AG20443 (cell line): Measurements from ENCODE around the gene TAMALIN.

Experiments used
- DNase-seq: peaks from one replicate; pipeline ENCODE4 v3.0.0; 2012; ENCODE audit warnings: low spot score, mixed read lengths

Gene TAMALIN

DNA sequence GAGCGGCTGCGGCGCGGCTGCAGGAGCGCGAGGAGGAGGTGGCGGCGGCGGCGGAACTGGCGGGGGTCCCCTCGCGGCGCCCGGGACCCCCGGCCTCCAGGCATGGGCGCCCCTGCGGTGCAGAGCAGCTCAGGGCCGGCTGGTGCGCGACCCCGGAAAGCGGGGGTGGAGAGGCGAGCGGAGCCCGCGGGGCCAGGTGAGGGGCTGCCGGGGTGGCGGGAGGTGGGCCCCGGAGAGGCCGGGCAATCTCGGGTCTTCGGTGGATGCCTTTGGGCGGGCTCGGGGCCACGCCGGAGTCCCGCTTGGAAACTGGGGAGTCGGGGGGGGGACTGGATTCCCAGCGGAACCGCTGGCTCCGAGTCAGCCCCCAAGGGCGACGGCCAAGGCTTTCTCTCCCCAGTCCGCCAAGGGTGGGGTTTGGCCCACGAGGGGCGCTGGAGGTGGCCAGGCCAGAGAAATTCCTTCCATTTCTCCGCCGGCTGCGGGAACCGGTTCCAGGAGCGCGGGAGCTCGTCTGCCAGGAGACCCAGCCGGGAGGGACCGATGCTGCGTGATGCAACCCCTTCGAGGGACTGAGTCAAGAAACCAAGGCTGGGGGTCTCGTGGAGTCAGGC lies 30.6 kb downstream of the TAMALIN start:
- peak; percentile 68 for DNase-seq

DNA sequence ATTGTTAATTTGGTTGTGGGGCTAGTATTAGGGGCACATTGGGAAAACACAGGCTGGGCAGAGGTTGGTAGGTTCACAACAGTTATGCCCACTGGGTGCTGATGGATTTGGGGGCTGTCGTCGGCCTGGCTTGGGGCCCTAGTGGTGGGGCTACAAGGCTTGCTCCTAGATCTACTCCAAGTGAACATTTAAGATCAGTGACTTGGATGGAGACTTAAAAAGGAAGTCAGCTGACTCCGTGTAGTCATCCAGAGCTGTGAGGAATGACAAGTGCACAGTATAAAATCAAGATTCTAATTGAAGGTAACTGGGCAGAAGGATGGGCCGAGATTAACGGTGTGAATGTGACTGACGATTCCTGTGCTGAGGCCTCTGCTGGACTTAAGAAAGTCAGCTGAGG lies 31.7 kb downstream of the TAMALIN start:
- DNase-seq, result no peak

DNA sequence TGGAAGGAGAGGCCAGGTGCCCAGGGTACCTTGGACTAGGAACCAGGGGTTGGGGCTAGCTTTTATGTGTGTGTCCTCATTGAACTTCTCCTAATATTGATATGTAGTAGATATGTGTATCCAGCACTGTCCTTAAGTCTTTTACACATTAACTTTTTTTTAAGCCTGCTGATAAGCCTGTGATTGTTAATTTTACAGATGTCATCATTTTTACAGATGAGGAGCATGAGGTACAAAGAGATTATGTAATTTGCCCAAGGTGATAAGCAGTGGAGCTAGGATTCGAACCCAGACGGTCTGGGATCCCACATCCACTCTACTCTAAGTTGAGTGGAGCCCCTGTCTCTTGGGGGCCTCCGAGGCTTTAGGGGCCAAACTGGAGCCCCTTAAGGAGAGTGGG lies 34.3 kb downstream of the TAMALIN start:
- no peak for DNase-seq

GRCh38 chr12:52041695-52042123 lies 35.0 kb downstream of the TAMALIN start:
- DNase-seq, result peak; percentile 61

DNA sequence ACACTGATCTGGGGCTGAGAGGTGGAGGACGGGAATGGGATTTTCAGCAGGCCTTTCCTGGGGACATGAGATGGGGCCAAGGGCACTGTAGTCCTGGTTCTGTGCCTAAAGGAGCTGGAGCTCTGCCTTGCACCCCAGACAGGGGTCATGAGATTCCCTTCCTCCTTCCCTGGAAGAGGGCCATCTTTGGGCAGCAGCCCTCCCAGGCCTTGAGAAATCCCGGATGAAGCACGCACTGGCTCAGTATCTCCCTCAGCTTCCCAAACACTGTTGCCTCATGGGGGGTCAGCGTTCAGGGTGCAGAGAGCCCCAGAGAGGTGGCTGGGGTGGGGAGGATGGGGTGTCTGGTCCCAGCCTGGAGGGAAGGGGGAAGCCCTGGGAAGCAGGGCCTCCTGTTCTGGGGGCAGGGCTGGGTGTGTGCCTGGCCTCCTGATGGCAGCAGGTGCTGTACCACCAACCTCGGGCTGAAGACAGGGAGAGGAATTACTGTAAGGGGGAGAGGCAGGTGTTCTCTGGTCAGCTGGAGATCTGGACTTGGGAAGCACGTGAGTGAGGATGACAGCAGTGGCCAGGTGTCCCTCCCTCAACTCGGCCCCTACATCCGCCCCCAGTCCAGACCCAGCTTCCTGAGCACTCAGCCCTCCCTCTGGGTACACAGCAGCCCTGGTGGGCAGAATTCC lies 36.1 kb downstream of the TAMALIN start:
- no peak for DNase-seq

DNA sequence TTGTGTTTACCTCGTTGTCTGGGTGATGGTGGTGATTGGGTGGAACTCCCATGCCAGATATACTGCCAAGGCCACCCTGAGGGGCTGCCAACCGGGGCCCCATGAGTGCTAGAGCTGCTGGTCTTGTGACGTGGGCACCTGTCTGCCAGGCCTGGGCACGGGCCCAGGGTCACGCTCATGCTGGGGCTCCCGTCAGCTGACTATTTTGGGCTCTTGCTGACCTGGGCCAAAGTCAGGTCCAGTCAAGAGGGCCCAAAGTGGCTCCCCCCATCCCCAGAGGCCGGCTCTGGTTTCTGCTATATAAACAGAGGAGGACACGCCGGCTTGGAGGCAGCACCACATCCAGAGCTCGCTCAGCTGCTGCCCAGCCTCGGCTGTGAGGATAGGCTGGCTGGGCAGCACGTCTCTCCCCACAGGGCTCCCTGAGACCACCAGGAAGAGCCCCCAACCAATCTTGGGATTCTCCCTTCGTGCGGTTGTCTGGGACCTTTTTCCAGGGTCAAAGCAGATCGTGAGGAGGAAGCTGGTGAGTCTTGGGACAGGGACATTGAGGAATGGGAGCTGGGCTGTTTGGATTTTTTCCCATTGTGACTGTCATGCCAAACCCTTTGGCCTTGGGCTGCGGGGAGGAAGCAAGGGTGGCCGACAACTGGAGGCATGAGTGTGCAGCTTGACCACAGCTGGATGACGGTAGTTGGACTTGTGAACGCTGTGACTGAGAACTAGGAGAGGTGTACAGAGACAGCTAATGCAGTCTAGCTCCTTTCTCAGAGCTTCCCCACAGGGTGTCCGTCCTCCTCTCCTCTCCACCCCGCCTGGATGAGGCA lies 36.9 kb downstream of the TAMALIN start:
- DNase-seq, result peak; percentile 59

GRCh38 chr12:52044292-52044983 lies 37.7 kb downstream of the TAMALIN start:
- DNase-seq, result peak; percentile 88

DNA sequence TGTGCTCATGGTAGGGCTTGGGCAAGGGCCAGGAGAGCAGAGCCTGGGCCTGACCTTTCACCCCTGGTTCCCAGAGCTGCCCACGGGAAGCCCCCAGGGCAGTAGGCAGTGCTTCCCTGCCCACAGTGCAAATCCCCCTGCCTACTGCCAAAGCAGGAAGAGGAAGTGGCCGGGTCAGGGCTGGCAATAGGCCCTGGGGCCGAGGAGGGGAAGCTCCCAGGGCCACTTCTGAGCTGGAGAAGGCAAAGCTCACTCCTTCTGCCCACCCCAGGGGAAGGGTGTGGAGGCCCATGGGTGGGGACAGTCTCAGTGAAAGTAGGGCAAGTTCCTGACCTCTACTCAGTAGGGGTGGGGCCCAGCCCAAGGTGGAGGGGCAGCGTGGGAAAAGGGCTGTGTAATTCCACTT lies 39.1 kb downstream of the TAMALIN start:
- no peak for DNase-seq

DNA sequence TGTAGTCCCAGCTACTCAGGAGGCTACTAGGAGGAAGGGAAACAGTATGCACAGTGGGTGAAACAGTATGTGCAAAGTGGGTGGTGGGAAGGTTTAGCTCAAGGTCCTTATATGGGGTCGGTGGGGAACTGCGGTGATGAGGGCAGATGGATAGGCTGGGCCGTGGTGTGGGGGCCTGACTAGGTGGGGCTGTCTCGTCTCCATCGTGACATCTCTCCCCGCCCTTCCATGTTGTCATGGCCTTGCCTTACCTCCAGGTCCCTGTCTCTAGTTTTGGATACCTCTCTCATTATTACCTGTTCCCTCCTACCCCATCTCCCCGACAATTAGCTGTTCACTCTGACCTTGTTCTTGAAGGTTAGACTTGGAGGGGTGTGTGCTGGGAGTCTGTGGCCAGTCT lies 40.1 kb downstream of the TAMALIN start:
- DNase-seq, result no peak

- DNase-seq, result no peak
Observed at GRCh38 chr12:52049286-52049685, 42.5 kb downstream of the TAMALIN start.

DNA sequence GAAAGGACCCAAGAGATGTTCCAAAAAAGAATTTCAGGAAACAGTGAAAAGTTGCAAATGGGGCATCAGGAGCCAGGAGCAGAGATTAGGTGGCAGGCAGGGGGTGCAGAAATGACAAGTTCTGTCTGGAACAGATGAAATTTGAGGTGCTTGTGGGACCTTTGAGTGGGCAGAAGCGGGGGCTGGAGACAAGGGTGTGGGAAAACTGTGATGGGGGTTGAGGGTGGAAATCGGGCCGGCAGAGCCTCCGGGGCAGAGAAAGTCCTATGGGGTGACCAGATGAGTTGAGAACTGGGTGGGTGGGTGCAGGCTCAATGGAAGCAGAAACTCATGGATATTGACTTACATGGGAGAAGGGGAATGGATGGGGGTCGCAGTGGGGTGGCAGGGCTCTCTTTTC lies 42.9 kb downstream of the TAMALIN start:
- no peak for DNase-seq

- DNase-seq, result peak; percentile 41
Observed at GRCh38 chr12:52050116-52050757, 43.5 kb downstream of the TAMALIN start.

DNA sequence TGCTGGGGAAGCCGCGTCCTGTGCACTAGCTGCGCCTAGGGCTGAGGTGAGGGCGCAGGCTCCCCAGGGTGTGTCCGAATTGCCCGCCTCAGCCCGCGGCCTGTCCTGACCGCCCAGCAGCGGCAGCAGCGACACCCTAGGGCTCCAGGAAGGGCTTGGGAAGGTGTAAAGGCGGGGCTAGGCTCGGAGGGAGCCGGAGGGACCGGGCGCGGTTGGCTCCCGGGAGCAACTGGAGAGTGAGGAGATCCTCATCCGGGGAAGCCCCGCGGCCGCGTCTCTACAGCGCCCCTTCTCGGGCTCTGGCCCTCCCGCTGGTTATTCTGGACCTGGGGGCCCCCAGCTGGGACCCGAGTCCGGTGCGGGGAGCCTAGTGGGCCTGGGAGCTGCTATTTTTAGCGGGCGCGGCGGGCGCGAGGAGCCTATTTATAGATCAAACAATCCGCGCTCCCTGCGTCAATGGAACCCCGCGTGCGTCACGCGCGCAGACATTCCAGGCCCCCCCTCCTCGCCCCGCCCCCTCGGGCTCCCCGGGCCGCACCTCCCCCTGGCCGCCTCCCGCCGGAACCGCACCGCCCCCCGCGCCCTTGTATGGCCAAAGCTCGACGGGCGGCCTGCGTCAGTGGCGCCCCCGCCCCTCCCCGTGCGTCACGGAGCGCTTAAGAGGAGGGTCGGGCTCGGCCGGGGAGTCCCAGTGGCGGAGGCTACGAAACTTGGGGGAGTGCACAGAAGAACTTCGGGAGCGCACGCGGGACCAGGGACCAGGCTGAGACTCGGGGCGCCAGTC lies 44.2 kb downstream of the TAMALIN start, which contains the start of gene NR4A1:
Gene NR4A1 (plus strand): TSS at position 685 of the 784 bp plus-strand sequence. CDS start 2,887 bp downstream, outside the sequence.
- peak; percentile 98 for DNase-seq

DNA sequence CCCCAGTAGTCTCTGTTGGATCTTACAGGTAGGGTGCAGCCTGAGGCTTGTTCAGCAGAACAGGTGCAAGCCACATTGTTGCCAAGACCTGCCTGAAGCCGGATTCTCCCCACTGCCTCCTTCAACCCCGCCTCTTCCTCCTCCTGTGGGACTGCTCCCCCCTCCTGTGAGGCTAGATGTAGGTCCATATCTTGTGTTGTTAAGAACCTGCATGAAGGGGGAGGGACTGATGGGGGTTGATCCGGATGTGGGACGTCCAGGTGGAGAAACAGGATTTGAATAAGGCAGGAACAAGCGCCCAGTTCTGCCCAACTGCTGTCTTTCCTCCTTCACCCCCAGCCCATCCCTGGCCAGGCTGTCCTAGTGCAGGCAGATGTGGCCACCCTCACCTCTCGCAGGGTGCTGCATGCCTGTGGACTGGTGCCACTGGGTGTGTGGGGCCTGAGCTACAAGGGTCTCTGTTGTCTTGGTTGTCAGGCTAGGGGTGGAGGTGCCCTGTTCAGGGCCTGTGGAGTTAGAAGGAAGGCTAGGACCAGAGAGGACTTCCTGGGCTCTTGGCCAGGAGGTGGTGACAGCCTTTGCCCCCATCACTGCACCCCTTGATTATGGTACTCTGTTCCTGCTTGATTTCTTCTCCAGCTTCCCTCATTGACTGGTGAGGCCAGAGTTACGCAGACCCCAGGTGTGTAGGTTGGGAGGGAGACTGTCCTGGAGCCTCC lies 45.9 kb downstream of the TAMALIN start:
- DNase-seq, result peak; percentile 10

GRCh38 chr12:52053536-52054209 lies 46.9 kb downstream of the TAMALIN start:
- peak; percentile 12 for DNase-seq

DNA sequence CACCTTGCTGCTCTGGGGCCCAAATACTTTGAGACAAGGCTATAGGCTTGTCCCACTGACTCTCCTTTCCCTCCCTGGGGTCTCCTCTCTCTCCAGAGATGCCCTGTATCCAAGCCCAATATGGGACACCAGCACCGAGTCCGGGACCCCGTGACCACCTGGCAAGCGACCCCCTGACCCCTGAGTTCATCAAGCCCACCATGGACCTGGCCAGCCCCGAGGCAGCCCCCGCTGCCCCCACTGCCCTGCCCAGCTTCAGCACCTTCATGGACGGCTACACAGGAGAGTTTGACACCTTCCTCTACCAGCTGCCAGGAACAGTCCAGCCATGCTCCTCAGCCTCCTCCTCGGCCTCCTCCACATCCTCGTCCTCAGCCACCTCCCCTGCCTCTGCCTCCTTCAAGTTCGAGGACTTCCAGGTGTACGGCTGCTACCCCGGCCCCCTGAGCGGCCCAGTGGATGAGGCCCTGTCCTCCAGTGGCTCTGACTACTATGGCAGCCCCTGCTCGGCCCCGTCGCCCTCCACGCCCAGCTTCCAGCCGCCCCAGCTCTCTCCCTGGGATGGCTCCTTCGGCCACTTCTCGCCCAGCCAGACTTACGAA lies 47.6 kb downstream of the TAMALIN start:
- no peak for DNase-seq

GRCh38 chr12:52054833-52055730 lies 48.3 kb downstream of the TAMALIN start:
- DNase-seq, result no peak
